ENCODE measurements around the gene STEAP2. TPM values are rescaled to one million over a fixed set of nuclear protein-coding genes. Genes with fewer than 3 reads are reported as not detected.

STEAP2 gene
- total RNA-seq, 1 experiment from 2014 or later, result 7.8 TPM

DNA sequence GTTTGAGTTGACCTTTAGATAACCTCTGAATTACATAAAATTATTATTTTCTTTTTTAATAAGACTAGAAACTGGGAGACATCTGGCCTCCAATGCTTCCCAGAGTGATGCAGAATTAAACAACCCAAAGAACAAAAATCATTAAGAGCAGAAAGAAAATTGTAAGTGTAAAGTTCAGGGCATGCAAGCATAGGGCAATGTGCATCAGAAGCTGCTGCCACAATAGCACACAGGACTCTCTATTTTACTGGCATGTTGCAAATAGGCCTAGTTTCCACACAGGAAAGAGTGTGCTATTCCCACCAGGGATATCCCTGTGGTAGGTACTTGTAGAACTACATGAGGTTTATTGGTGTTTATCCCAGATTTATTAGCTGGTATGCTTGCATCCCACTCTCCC, 20.5 kb upstream of the STEAP2 start:
- no peak for DNase-seq (ENCODE audit: low read depth)
- in situ Hi-C loops (cut with HindIII; ENCODE audit: low pct_unique_long_range_greater_than_20kb, low sequenced_read_pairs), result no loop called here

- DNase-seq (ENCODE audit: low read depth), result no peak
- in situ Hi-C loops (cut with HindIII; ENCODE audit: low pct_unique_long_range_greater_than_20kb, low sequenced_read_pairs), result no loop called here
Measured at GRCh38 chr7:90191648-90192047, 19.9 kb upstream of the STEAP2 start.

- DNase-seq (ENCODE audit: low read depth), result no peak
Measured at GRCh38 chr7:90192876-90193750, 18.4 kb upstream of the STEAP2 start.

DNA sequence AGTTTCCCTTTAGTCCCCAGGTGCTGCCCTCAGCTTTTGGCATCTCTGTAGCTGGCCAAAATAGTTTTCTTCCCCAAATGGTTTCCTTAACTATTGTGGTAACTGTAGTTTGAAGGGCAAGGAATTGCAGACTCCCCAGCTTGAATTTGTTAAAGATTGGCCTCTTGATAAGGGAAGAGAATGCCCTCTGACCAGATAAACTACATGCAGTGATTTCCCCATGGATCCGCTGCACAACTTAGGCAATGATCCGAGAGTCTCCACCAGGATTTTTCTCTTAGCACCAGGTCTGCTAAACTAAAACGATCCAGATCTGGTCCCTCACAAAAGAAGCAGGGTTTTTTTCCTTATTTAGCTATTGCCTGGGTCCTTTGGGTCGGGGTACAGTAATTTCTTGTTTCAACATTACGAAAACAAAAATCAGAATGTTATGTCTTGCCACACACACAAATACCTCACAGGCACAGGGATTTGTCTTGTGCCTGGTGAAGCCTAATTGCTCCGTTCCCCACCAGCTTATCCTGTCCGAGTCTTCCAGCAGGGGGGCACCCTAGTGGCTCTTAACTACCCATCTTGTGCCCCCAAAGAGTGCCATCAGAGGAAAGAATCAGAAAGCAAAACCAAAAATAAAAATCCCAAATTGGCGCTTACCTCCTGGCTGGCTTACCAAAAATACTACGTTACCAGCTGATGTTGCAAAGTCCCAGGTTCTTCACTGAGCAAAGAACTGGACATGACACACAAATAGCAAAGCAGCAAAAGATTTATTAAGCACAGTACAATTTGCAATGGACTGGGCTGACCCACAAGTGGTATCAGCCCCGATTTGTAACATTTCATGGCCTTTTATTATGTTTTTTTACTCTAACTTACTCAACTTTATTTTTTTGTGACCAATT, 16.4 kb upstream of the STEAP2 start:
- DNase-seq (ENCODE audit: low read depth), result no peak
- in situ Hi-C loops (cut with HindIII; ENCODE audit: low pct_unique_long_range_greater_than_20kb, low sequenced_read_pairs), result no loop called here

More at GRCh38 chr7:90192876-90193750, 18.4 kb upstream of the STEAP2 start:
- in situ Hi-C loops (cut with HindIII; ENCODE audit: low pct_unique_long_range_greater_than_20kb, low sequenced_read_pairs), result no loop called here

DNA sequence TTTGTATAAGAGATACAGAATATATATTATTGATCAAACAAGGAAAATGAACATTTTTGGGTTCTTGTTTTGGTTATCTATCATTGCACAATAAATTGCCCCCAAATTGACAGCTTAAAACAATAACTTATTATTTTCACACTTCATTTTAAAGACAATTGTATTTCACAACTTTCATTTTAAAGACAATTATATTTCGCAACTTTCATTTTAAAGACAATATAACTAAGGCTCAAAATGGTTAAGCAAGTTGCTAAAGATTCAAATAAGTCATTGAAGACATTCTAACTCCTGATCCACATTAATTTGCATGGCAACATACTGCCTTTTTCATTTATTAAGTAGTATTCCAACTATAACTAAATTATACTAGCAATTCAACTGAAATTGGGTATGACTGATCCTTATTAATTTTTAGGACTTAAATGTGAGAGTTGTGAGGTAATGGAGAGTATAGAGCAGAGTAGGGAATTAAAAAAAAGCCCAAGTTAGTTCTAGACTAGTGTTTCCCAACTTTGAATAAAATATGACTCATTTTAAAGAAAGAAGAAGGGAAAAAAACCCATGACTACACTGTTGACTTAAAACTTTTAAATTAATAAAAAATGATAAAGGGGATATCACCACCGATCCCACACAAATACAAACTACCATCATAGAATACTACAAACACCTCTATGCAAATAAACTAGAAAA, 9.9 kb upstream of the STEAP2 start:
- no peak for DNase-seq (ENCODE audit: low read depth)
- in situ Hi-C loops (cut with HindIII; ENCODE audit: low pct_unique_long_range_greater_than_20kb, low sequenced_read_pairs), result no loop called here

DNA sequence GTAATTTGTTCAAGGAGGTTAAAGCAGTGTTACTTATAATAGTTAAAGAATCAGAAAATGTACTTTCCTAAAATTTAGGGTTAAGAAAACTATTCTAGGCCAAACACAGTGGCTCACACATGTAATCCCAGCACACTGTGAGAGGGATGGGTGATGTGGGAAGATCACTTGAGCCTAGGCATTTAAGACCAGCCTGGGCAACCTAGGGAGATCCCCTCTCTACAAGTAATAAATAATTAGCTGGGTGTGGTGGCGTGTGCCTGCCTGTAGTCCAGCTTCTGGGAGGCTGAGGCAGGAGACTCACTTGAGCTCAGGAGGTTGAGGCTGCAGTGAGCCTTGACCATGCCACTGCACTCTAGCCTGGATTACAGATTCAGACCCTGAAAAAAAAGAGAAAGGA, 3.6 kb upstream of the STEAP2 start:
- DNase-seq (ENCODE audit: low read depth), result no peak
- in situ Hi-C loops (cut with HindIII; ENCODE audit: low pct_unique_long_range_greater_than_20kb, low sequenced_read_pairs), result no loop called here

- in situ Hi-C loops (cut with HindIII; ENCODE audit: low pct_unique_long_range_greater_than_20kb, low sequenced_read_pairs), result no loop called here
- no peak for DNase-seq (ENCODE audit: low read depth)
Measured at GRCh38 chr7:90209776-90210175, 1.8 kb upstream of the STEAP2 start.

GRCh38 chr7:90210475-90210874, 1.1 kb upstream of the STEAP2 start:
- no peak for DNase-seq (ENCODE audit: low read depth)
- in situ Hi-C loops (cut with HindIII; ENCODE audit: low pct_unique_long_range_greater_than_20kb, low sequenced_read_pairs), result no loop called here

GRCh38 chr7:90210981-90211380, 559 bp upstream of the STEAP2 start:
- no peak for DNase-seq (ENCODE audit: low read depth)
- in situ Hi-C loops (cut with HindIII; ENCODE audit: low pct_unique_long_range_greater_than_20kb, low sequenced_read_pairs), result no loop called here

GRCh38 chr7:90212149-90212495, 582 bp downstream of the STEAP2 start:
- DNase-seq (ENCODE audit: low read depth), result no peak
- in situ Hi-C loops (cut with HindIII; ENCODE audit: low pct_unique_long_range_greater_than_20kb, low sequenced_read_pairs), result no loop called here

- no peak for DNase-seq (ENCODE audit: low read depth)
- in situ Hi-C loops (cut with HindIII; ENCODE audit: low pct_unique_long_range_greater_than_20kb, low sequenced_read_pairs), result no loop called here
Measured at GRCh38 chr7:90213521-90213920, 2.0 kb downstream of the STEAP2 start.

GRCh38 chr7:90216080-90216674, 4.6 kb downstream of the STEAP2 start:
- no peak for DNase-seq (ENCODE audit: low read depth)
- in situ Hi-C loops (cut with HindIII; ENCODE audit: low pct_unique_long_range_greater_than_20kb, low sequenced_read_pairs), result no loop called here

DNA sequence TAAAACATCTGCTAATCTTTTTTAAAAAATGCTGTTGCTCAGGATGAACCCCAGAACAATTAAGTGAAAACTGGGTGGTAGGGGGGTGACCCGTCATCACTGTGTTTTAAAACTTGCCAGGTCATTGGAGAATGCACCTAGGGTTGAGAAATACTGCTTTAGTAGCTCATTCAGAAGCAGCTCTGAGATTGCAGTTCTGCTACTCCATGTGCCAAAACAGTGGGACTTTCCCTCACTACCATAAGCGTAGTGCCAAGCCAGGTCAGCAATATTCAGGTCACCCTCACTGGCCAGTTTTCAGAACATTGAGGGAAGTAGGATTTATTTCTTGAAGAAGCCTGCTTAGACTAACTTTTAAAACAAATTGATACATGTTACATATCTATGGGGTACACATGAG, 5.2 kb downstream of the STEAP2 start:
- no peak for DNase-seq (ENCODE audit: low read depth)
- in situ Hi-C loops (cut with HindIII; ENCODE audit: low pct_unique_long_range_greater_than_20kb, low sequenced_read_pairs), result no loop called here

DNA sequence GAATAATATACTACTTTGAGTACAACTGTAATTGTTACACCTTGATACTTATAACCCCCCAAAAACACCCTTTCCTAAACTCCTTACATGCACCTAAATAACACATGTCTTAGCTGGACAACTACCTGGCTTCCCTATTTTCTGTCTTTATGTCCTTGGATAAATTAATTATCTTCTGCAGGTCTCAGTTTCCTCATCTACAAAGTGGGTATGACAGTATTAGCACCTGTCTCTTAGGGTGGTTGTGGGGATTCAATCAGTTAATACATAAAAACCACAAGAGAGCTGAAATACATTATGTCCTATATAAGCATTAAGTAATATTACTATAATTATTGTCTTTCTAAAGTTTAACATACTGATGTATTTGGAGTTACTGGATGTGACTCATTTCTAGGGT, 10.8 kb downstream of the STEAP2 start:
- in situ Hi-C loops (cut with HindIII; ENCODE audit: low pct_unique_long_range_greater_than_20kb, low sequenced_read_pairs), result no loop called here
- no peak for DNase-seq (ENCODE audit: low read depth)

DNA sequence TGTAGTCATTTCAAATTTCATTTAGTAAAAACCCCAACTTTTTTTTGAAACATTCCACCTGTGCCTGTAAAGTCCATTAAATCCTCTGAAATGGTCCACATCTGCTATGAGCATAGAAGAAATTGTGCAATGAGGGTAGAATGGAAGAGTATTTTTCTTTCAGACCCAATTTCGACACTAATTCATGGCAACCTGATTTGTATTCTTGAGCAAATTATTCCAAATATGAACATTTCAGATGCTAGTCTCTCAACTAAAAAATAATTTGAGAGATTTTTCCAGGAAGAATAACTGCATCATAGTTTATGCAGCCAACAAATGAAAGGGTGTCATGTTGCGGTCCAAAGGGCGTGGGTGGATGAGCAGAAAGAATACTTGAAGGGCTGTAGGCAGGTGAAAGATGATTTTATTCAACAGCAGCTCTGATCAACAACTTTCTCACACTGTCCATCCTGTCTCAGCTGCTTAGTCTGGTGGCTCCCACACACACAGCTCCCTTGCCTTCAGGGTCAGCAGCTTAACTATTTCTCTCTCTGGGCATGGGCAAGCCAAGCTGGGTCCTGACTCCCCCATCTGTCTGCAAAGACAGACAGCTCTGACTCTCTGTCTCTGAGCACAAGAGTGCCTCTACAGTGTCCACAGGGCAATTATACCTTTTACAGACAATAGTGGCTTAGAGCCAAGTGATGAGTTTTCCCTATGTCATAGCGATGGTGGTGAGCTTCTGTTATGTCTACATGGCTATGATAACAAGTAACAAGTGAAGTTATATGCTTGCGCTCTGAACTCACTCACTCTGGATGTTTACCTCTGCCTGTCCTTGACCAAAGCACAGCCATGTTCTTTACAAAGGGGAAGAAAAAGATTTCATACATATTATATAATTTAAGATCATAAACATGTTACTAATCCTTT, 11.5 kb downstream of the STEAP2 start:
- DNase-seq (ENCODE audit: low read depth), result no peak
- in situ Hi-C loops (cut with HindIII; ENCODE audit: low pct_unique_long_range_greater_than_20kb, low sequenced_read_pairs), result no loop called here

DNA sequence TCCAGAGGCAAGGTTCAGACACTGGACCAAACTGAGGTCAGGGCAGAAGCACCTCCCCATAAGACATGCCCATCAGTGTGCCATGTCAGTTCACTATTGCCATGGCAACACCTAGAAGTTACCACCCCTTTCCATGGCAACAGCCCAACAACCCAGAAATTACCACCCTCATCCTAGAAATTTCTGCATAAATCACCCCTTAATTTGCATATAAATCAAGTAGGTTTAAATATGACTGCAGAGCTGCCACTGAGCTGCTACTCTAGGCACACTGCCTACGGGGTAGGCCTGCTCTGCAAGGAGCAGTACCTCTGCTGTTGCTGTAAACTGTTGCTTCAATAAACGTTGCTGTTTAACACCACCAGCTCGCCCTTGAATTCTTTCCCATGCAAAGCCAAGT, 12.7 kb downstream of the STEAP2 start:
- in situ Hi-C loops (cut with HindIII; ENCODE audit: low pct_unique_long_range_greater_than_20kb, low sequenced_read_pairs), result no loop called here
- no peak for DNase-seq (ENCODE audit: low read depth)

- DNase-seq (ENCODE audit: low read depth), result no peak
- in situ Hi-C loops (cut with HindIII; ENCODE audit: low pct_unique_long_range_greater_than_20kb, low sequenced_read_pairs), result no loop called here
Measured at GRCh38 chr7:90225181-90225580, 13.6 kb downstream of the STEAP2 start.

DNA sequence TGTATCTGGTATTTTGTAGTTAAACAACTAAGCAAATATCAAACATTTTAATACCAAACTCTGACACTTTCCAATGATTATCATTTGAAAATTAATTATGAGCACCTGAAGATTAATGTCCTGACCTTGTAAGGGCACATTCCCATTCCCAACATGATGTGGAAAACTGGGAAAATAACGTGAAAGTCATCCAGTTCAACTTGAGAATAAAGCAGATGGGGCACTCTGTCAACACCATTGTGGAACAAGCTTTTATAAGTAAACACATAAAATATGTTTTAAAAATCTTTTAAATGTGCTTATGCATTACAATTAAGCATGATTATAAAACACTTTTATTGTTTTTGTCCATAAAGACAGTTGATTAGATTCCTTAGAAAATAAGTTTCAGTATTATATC, 14.1 kb downstream of the STEAP2 start:
- in situ Hi-C loops (cut with HindIII; ENCODE audit: low pct_unique_long_range_greater_than_20kb, low sequenced_read_pairs), result no loop called here
- no peak for DNase-seq (ENCODE audit: low read depth)
